GM18868 (cell line): ENCODE results near the gene KDM3A.

ENCODE experiments used
- ATAC-seq: cut with Tn5 transposase; IDR thresholded peaks from one replicate; pipeline ENCODE4 v1.9.1; 2021; ENCODE audit warnings: mild to moderate bottlenecking, moderate library complexity; ENCODE audit not compliant: unreplicated experiment

Gene KDM3A

DNA sequence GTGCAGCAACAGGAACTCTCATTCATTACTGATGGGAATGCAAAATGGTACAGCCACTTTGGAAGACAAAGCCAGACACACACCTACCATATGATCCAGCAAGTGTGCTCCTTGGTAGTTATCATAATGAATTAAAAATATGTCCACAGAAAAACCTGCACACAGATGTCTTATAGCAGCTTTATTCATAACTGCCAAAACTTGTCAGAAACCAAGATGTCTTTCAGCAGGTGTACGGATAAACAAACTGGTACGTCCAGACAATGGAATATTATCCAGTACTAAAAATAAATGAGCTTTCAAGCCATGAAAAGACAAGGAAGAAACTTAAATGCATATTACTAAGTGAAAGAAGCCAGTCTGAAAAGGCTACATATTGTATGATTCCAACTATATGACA, 71.7 kb downstream of the KDM3A start:
- no peak for ATAC-seq

DNA sequence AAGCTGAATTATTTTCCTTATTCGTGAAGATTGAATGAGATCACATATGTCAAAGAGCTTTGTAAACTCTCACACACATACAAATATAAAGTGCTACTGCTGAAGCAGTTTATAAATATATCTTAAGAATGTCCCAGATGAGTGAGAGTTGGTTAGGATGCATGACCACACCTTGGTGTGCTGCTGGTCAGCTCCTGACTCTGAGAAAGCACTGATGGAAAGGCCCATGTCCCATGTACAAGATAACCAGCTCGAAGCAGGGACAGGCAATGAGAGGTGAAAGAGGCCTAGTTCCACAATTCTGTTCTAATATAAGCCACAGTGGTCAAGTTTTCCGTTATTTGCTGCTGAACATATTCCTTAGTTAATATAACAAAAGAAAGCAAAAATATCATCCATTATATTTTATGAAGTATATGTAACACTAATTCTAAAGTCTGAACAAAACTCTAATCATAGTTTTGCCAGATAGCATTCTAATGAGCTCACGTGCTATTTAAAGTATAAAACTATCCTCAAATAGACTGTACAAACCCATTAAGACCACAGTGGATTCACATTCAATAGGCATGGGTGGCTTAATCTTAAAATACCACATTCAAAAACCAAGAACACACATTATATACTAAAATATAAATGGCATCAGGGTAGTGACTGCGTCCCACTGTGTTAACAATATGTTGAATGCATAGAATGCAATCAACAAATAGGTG, 72.9 kb downstream of the KDM3A start:
- no peak for ATAC-seq

DNA sequence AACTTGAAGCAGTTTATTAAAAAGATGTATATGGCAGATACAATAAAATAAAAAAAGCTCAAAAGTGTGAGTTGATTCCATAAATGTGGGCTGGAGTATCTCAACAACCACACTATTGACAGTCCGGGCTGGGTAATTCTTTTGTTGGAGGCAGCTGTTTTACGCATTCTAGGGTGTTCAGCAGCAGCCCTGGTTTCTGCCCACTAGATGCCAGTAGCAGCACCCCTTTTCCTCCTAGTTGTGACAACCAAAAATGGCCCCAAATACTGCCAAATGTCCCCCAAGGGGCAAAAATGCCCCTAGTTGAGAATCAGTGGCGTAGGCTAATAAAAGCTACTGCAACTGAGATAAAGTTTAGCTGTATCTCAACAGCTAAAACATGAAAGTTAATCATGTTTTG, 77.3 kb downstream of the KDM3A start:
- ATAC-seq, result no peak

DNA sequence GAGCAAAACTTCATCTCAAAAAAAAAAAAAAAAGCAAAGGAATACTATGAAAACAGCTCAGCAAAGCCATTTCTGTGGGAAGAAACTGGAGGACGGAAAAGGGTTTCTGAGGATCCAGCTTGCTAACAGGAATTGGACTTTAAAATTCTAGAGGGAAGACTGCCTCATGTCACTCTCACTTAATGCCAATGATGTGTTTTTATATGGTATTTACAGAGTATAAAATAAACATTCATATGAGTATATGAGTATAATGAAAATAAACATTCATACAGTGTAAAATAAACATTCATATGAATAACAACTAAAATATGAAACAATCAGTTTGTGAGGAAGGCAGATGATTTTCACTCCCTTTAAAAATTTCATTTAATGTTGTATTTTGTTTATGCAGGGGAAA, 78.2 kb downstream of the KDM3A start:
- no peak for ATAC-seq

DNA sequence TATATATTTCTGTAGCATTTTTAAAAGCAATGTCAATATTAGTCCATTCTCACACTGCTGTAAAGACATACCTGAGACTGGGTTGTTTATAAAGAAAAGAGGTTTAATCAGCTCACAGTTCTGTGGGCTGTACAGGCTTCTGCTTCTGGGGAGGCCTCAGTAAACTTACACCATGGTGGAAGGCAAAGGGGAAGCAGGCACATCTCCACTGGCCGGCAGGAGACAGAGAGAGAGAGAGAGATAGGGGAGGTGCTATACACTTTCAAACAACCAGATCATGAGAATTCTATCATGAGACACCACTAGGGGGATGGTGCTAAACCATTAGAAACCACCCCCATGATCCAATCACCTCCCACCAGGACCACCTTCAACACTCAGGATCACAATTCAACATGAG, 79.0 kb downstream of the KDM3A start:
- ATAC-seq, result no peak

DNA sequence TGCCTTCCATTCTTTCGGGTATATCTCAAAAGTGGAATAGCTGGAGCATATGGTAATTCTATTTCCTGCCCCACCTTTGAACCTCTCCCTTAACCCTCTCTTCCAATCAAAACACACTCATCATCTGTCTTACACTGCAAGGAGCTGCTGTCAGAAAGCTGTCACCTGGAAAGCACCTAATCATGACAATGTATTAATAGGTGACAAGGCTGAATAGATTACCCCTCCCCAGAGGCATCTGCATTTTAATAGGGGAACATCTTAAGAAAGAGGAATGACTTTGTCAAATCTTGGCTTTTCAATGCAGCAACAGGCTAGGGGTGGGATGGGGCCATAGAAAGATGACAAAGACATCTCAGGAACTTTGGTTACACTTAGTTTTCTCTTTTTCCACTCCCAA, 80.8 kb downstream of the KDM3A start:
- ATAC-seq, result no peak

- no peak for ATAC-seq
Measured at GRCh38 chr2:86522711-86523110, 81.5 kb downstream of the KDM3A start.

DNA sequence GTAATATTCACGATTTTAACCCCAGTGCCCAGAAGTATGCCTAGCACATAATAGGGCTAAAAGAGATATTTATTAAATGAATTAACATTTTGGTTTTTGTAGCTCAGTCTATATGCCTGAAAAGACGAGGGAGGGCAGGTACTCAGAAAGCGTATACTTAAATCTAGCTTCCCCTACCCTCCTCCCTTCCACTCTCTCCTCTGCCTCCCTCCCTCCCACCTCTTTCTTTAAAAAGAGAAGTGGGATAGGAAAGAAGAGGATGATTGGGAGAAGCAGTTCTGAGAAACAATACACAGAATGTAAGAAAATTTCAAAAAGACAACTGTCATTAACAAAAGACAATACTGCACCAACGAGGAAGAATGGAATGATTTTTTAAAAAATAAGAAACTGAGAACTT, 82.3 kb downstream of the KDM3A start:
- no peak for ATAC-seq

- ATAC-seq, result no peak
Measured at GRCh38 chr2:86525421-86526340, 84.5 kb downstream of the KDM3A start.

DNA sequence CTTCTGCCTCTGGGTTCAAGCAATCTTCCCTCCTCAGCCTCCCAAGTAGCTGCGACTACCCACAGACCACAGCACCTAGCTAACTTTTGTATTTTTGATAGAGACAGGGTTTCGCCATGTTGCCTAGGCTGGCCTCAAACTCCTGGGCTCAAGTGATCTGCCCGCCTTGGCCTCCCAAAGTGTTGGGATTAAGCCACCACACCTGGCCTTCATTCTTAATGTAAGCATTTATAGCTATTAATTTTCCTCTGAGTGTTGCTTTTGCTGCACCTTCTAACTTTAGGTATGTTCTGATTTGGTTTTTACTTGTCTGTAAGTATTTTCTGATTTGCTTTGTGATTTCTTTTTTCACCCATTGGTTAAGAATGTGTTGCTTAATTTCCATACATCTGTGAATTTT, 92.4 kb downstream of the KDM3A start:
- ATAC-seq, result no peak

DNA sequence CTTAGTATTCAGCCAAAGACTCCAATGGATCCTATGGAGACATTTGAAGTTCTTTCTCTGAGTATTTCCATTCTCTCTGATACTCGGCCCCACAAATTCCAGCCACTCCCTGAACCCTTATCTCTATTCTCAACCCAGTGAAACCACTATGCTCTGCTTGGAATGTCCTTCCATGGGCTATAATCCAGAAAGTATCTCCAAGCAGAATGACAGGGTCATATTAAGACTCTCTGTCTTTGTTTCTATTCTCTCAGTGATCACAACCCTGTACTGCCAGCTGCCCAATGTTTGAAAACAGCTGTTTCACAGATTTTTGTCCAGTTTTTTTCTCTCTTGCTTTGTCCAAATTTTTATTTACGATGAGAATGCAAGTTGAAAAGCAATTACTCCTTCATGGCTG, 100.2 kb downstream of the KDM3A start:
- no peak for ATAC-seq
